Gastrocnemius medialis (tissue), 4 donors: ENCODE results near the gene NUDT17.

ENCODE experiments used
- POLR2A ChIP-seq, 2 donors: fragments of 450-650 bp; IDR thresholded peaks; one replicate each; pipeline ENCODE4 v1.6.1; 2017; ENCODE audit warnings: antibody characterized with exemption in 2 of 2, mild to moderate bottlenecking in 2 of 2, moderate library complexity in 2 of 2
- TF ChIP-seq, protein P1 (sequence below), 5 experiments: fragments of 450-650 bp in 3 of 5; fragments of 200-600 bp in 2 of 5; sonication (generic) in 2 of 5; IDR thresholded peaks in 4 of 5; conservative IDR thresholded peaks in 1 of 5; 1 replicate in 4 of 5; 2 replicates in 1 of 5; pipeline ENCODE4 v1.5.1; 2016 to 2019; ENCODE audit warnings: antibody characterized with exemption in 5 of 5, mild to moderate bottlenecking in 3 of 5, moderate library complexity in 3 of 5

- TF ChIP-seq, protein P1, sequence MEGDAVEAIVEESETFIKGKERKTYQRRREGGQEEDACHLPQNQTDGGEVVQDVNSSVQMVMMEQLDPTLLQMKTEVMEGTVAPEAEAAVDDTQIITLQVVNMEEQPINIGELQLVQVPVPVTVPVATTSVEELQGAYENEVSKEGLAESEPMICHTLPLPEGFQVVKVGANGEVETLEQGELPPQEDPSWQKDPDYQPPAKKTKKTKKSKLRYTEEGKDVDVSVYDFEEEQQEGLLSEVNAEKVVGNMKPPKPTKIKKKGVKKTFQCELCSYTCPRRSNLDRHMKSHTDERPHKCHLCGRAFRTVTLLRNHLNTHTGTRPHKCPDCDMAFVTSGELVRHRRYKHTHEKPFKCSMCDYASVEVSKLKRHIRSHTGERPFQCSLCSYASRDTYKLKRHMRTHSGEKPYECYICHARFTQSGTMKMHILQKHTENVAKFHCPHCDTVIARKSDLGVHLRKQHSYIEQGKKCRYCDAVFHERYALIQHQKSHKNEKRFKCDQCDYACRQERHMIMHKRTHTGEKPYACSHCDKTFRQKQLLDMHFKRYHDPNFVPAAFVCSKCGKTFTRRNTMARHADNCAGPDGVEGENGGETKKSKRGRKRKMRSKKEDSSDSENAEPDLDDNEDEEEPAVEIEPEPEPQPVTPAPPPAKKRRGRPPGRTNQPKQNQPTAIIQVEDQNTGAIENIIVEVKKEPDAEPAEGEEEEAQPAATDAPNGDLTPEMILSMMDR (IDR thresholded peaks at IDR 0.05 in 4 of 5, conservative IDR thresholded peaks at IDR 0.05 in 1 of 5) = no peak
- TF ChIP-seq POLR2A (IDR thresholded peaks at IDR 0.05) = no peak
Measured at GRCh38 chr1:145799806-145800205, 45.6 kb upstream of the NUDT17 start.
